ACC112 (cell line): ENCODE results near the gene ASAP2.

Source experiments
- H2AFZ ChIP-seq: fragments of 200-600 bp; sonication (generic); one replicate; pipeline ENCODE4 v1.6.0; 2017; ENCODE audit warnings: antibody characterized with exemption, low read length; ENCODE audit not compliant: unreplicated experiment
- H3K27ac ChIP-seq: fragments of 200-600 bp; sonication (generic); 2 replicates; pipeline ENCODE4 v1.5.1; 2014; ENCODE audit warnings: low read depth, mild to moderate bottlenecking, antibody characterized with exemption, low read length, moderate library complexity
- H3K27me3 ChIP-seq: fragments of 200-600 bp; sonication (generic); 2 replicates; pipeline ENCODE4 v1.6.1; 2014; ENCODE audit warnings: mild to moderate bottlenecking, antibody characterized with exemption, low read length, moderate library complexity, mixed read lengths; ENCODE audit not compliant: insufficient read depth
- H3K36me3 ChIP-seq: fragments of 200-600 bp; sonication (generic); 2 replicates; pipeline ENCODE4 v1.6.1; 2016; ENCODE audit warnings: mild to moderate bottlenecking, antibody characterized with exemption, low read length, moderate library complexity, mixed read lengths; ENCODE audit not compliant: insufficient read depth
- H3K4me1 ChIP-seq: fragments of 200-600 bp; sonication (generic); one replicate; pipeline ENCODE4 v1.6.1; 2016; ENCODE audit warnings: low read length, mixed read lengths; ENCODE audit not compliant: insufficient read depth, unreplicated experiment, control insufficient read depth
- H3K4me3 ChIP-seq: fragments of 200-600 bp; sonication (generic); 2 replicates; pipeline ENCODE4 v1.5.1; 2014; ENCODE audit warnings: mild to moderate bottlenecking, low read depth, low read length
- H3K79me2 ChIP-seq: fragments of 200-600 bp; sonication (generic); one replicate; pipeline ENCODE4 v1.6.0; 2016; ENCODE audit warnings: low read length; ENCODE audit not compliant: control insufficient read depth, unreplicated experiment, insufficient read depth

ASAP2 gene

DNA sequence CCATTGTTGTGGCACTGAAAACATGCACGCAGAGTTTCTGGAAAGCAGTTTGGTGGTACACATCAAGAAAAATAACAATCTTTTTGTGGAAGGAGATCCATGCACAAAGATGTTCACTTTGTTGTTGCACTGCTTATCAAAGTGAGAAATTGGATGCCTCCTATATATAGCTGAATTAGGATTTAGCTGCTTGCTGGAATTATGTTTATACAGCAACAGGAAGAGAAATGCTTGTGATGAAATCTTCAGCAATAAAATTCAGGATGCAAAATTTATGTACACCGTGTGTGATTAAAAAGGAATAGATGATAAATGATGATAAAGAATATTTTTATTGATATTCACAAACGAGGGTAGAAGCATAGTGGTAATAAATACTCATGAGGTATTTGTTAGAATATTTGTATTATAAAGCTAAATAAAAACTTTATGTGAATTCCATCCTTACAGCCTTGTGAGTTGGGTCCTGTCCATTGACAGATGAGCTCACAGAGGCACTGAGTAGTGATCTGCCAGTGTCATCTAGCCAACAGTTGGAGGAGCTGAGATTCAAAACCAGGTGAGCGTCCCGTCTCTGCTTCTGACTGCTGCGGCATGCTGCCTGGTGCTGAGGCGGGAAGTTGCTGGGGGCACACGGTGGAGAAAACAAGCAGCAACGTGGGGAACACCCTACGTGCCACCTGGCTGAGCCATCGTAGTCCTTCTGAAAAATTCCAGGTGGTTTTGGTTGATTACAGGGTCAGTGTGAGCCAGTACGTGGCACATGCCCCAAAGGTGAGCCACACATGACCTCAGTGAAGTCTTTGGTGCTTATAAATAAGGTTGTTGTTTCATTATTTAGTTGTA is 80.2 kb downstream of the ASAP2 start:
- no peak overlapping the region for H3K4me3 ChIP-seq
- no peaks in the 10 kb centered on the region for H3K27me3 ChIP-seq
- H3K27ac ChIP-seq: peak overlapping the region; percentile 99

DNA sequence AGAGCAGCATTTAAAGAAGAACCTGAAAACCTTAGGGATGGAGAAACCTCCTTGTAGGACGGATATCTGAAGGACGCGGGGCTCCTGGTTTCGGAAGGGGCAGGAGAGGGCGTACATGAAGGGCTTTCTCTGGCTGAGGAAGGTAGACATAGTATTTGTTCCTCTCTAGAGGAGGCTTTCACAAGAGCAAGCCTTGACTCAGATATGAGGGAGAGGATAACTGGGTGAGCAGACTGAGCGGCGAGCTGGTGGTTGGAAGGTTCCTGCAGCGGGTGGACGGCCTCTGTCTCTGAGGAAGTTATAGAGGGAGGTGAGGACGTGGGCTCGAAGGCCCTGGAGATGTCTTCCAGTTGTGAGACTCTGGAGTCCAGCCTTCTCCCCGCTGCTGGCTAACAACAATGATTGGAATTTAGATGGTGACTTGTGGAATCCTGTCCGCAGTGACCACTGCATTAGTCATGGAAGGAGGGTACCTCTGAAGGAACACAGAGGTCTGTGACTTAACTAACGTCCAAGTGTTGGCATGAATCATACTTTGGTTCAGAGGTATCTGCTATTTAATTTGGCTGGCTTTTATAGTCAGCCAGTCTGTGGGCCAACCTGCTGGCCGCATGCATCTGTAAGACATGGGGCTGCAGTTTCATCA is 80.9 kb downstream of the ASAP2 start:
- Histone ChIP-seq H3K79me2 (peaks cover 54% of the 10 kb centered on the region), H3K4me1 (peaks cover 55% of the 10 kb centered on the region), H3K4me3 (peak overlapping the region; percentile 61), H3K27me3 (no peaks in the 10 kb centered on the region), H3K27ac (peak overlapping the region; percentile 99), H2AFZ (no peak overlapping the region), H3K36me3 (peaks cover 11% of the 10 kb centered on the region; the same call in 1 of the 2 replicates)

More for the DNA sequence above, 80.2 kb downstream of the ASAP2 start:
- peaks cover 62% of the 10 kb centered on the region for H3K4me1 ChIP-seq
- no peak overlapping the region for H2AFZ ChIP-seq
- peaks cover 11% of the 10 kb centered on the region; the same call in 1 of the 2 replicates for H3K36me3 ChIP-seq
- peaks cover 54% of the 10 kb centered on the region for H3K79me2 ChIP-seq

DNA sequence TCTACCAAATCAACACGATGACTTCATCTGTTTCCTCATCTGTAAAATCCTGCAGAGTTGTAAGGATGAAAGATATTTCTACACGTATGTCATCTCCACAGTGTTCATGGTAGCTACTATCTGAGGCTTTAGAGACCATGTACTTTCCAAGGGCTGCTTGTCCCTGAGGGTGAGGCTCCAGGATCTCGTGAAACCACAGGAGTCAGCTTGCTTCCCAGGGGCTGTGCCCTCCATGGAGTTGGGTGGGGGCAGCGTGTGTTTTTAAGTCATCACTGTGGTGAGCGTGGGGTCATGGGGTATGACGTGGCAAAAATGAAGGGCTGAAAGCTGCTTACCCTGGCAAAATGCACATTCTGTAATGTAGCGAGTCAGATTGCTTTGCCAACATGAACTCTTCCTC is 81.6 kb downstream of the ASAP2 start:
- Histone ChIP-seq H3K4me1 (peaks cover 51% of the 10 kb centered on the region), H3K79me2 (peaks cover 61% of the 10 kb centered on the region), H3K36me3 (peaks cover 11% of the 10 kb centered on the region; the same call in 1 of the 2 replicates), H3K27ac (peak overlapping the region; percentile 99), H2AFZ (no peak overlapping the region), H3K27me3 (no peaks in the 10 kb centered on the region), H3K4me3 (peak overlapping the region; percentile 61)

- peaks cover 61% of the 10 kb centered on the region for H3K79me2 ChIP-seq
- peaks cover 51% of the 10 kb centered on the region for H3K4me1 ChIP-seq
- H3K4me3 ChIP-seq: peak overlapping the region; percentile 61; the same call in 1 of the 2 replicates
- peaks cover 11% of the 10 kb centered on the region; the same call in 1 of the 2 replicates for H3K36me3 ChIP-seq
- H3K27ac ChIP-seq: peak overlapping the region; percentile 99
- H2AFZ ChIP-seq: no peak overlapping the region
- H3K27me3 ChIP-seq: no peaks in the 10 kb centered on the region
These were observed 82.2 kb downstream of the ASAP2 start for GRCh38 chr2:9288681-9289338.

DNA sequence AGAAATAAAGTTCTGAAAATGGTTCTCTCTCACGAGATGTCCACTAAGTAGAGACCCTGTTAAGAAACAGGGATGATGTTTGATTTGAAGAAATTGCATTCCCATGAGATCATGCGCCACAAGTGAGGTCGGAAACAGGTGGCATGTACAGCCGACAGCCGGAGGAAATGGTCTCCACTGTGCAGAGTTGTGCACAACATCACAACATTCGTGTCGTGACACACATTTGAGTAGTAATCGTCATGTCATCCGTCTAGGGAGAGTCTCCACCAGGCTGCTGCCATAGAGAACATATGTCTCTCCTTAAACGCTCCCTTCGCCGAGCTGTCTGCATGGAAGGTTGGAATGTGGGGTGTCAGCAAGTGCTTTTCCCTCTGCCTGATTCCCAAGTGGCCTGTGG is 84.7 kb downstream of the ASAP2 start:
- Histone ChIP-seq H3K4me3 (no peak overlapping the region), H3K27me3 (no peaks in the 10 kb centered on the region), H3K79me2 (peaks cover 72% of the 10 kb centered on the region), H3K4me1 (peaks cover 33% of the 10 kb centered on the region), H2AFZ (no peak overlapping the region), H3K36me3 (peaks cover 11% of the 10 kb centered on the region; the same call in 1 of the 2 replicates), H3K27ac (no peak overlapping the region)

DNA sequence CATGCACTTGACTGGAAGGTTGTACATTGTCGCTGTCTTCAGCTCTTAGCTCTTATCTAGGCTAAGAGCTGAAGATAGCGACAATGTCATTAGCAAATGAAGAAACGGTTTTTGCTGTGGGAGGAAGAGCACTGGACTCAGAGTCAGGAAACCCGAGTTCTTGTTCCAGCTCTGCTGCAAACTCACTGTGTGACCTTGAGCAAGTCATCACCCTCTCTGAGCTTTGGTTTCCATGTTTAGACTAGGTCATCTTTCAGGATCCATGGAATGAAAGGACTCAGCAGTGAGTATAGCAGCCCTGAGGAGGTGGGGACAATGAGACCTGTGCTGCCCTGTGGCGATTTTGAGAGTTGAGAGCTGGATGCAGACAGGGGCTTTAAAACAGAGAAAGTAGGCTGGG is 85.3 kb downstream of the ASAP2 start:
- Histone ChIP-seq H3K4me1 (peaks cover 27% of the 10 kb centered on the region), H3K4me3 (no peak overlapping the region), H3K79me2 (peaks cover 74% of the 10 kb centered on the region), H3K27me3 (no peaks in the 10 kb centered on the region), H2AFZ (no peak overlapping the region), H3K27ac (no peak overlapping the region), H3K36me3 (peaks cover 11% of the 10 kb centered on the region; the same call in 1 of the 2 replicates)

DNA sequence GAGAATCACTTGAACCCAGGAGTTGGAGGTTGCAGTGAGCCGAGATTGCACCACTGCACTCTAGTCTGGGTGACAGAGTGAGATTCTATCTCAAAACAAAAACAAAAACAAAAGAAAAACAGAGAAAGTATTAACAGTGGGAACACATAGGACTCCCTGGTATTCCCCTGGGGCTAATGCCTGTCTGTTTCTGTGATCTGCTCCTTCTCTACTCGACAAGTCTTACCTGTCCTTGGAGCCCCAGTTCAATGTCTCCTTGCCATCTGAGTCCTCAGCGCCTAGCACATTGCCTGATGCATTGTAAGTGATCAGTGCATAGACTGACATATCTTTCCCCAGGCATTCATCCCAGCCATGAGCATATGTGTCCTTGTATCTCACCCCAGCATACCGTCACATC is 85.8 kb downstream of the ASAP2 start:
- no peaks in the 10 kb centered on the region for H3K27me3 ChIP-seq
- no peak overlapping the region for H2AFZ ChIP-seq
- H3K4me3 ChIP-seq: no peak overlapping the region
- H3K36me3 ChIP-seq: peaks cover 11% of the 10 kb centered on the region; the same call in 1 of the 2 replicates
- H3K27ac ChIP-seq: no peak overlapping the region
- H3K79me2 ChIP-seq: peaks cover 76% of the 10 kb centered on the region
- peaks cover 22% of the 10 kb centered on the region for H3K4me1 ChIP-seq

- peaks cover 69% of the 10 kb centered on the region for H3K79me2 ChIP-seq
- H3K4me1 ChIP-seq: peaks cover under 1% of the 10 kb centered on the region
- H3K36me3 ChIP-seq: peaks cover 6% of the 10 kb centered on the region; the same call in 1 of the 2 replicates
- no peaks in the 10 kb centered on the region for H3K27me3 ChIP-seq
- H2AFZ ChIP-seq: no peak overlapping the region
- H3K27ac ChIP-seq: no peak overlapping the region
- no peak overlapping the region for H3K4me3 ChIP-seq
These were observed 88.2 kb downstream of the ASAP2 start for GRCh38 chr2:9294764-9295163.

DNA sequence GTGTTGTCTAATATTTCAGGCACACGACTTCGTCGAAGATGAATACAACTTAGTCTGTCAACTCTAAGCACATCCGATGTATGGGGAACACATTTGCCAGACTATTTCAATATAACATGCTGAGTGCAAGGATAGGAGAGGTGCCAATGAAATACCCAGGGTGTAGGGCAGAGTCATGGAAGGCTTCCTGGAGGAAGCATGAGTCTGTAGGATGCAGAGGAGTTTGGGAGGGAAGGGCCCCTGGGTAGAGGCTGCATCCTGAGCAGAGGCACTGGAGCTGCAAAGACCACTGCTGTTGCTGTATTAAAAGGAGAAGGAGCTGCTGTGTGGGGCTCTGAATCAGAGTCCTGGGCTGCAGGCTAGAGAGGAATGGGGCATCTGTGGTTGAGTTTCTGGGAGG is 89.9 kb downstream of the ASAP2 start:
- H3K4me3 ChIP-seq: no peak overlapping the region
- no peak overlapping the region for H3K27ac ChIP-seq
- peaks cover under 1% of the 10 kb centered on the region; the same call in 1 of the 2 replicates for H3K36me3 ChIP-seq
- H3K4me1 ChIP-seq: no peaks in the 10 kb centered on the region
- H3K79me2 ChIP-seq: peaks cover 55% of the 10 kb centered on the region
- no peak overlapping the region for H2AFZ ChIP-seq
- no peaks in the 10 kb centered on the region for H3K27me3 ChIP-seq

DNA sequence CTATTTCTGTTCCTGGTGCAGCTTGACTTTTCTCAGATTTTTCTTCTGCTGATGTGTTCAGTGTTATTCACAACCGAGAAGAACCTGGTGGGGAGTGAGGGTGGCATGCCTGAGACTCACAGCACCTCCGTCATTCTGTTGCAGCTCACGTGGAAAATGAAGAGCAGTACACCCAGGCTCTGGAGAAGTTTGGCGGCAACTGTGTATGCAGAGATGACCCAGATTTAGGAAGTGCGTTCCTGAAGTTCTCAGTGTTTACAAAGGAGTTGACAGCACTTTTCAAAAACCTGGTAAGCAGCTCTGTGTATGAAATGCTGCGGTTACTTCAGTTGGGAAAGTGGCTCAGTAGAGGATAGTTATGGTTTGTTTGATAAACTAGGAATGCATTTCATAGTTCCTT is 90.5 kb downstream of the ASAP2 start:
- Histone ChIP-seq H3K36me3 (no peaks in the 10 kb centered on the region), H3K27ac (no peak overlapping the region), H2AFZ (no peak overlapping the region), H3K4me1 (no peaks in the 10 kb centered on the region), H3K4me3 (no peak overlapping the region), H3K79me2 (peaks cover 50% of the 10 kb centered on the region), H3K27me3 (no peaks in the 10 kb centered on the region)
